ENCODE measurements around the gene RACGAP1.

The RACGAP1 gene

DNA sequence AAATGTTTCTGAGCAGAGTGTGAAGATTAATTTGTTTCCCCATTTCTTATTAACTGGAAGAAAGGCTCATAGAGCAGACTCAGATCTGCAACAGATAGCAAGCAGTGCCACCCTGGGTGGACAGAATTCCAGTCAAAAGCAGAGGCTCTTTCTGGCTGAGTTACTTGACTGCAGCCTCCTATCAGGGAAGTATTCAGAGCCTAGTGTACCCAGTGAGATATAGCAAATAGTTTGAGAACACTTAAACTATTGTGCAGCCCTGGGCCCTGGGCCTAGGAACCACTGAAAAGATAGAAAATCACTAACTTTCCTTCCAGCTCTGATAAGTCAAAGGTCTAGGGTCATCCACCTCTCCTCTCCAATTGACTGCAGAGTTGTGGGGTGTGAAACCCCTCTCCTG, 86.0 kb downstream of the RACGAP1 start:
- DNase-seq: no peak

All from NCI-H1048 (cell line).